Lung microvascular endothelial cell (primary cell): Measurements from ENCODE around the gene FCRL1. TPM values are rescaled to one million over a fixed set of nuclear protein-coding genes. Genes with fewer than 3 reads are reported as not detected.

Source experiments
- total RNA-seq: library from RNA; depleted of rRNA; stranded (reverse); fragments of >200 nt; gene quantifications from 2 replicates; pipeline ENCODE4 v1.2.1, GENCODE V29; 2014

Gene FCRL1
- total RNA-seq, 1 donor from 2014 or later: not detected

Other genes starting within 250 kb of the FCRL1 start
- gene FCRL4, start 222.0 kb downstream of the FCRL1 start, total RNA-seq: not detected in 2 replicates
- not detected in 2 replicates for gene FCRL3, start 119.4 kb downstream of the FCRL1 start, total RNA-seq
- not detected in 2 replicates for gene FCRL2, start 43.0 kb downstream of the FCRL1 start, total RNA-seq
- not detected in 2 replicates for gene CD5L, start 21.7 kb upstream of the FCRL1 start, total RNA-seq
- 14.9 and 16.8 TPM in 2 replicates for gene KIRREL1, start 173.5 kb upstream of the FCRL1 start, total RNA-seq